AG04450 (cell line): ENCODE data around the gene KCNK7. TPM values are rescaled to one million over a fixed set of nuclear protein-coding genes. Genes with fewer than 3 reads are reported as not detected.

ENCODE experiments used
- CTCF ChIA-PET: fragments of 300-600, 350-600 bp; formaldehyde crosslinking; extraction: SDS; loops from one replicate; lab custom pipeline; 2022; ENCODE audit warnings: antibody characterized with exemption, inconsistent platforms; lab: Charles Lee
- POLR2A ChIA-PET: fragments of 350-600 bp; formaldehyde crosslinking; extraction: SDS; loops from one replicate; lab custom pipeline; 2021; ENCODE audit warnings: antibody characterized with exemption, inconsistent platforms; lab: Yijun Ruan, JAX
- DNase-seq: peaks from one replicate; pipeline ENCODE4 v3.0.0-alpha.2; 2011; ENCODE audit warnings: low read depth, low spot score
- H3K27ac ChIP-seq: one replicate; pipeline ENCODE4 v1.5.1; 2012; ENCODE audit warnings: low read depth, low read length, control low read depth
- H3K27me3 ChIP-seq: one replicate; pipeline ENCODE4 v1.6.0; 2012; ENCODE audit warnings: low read length; ENCODE audit not compliant: control insufficient read depth, insufficient read depth
- H3K4me3 ChIP-seq: 2 replicates; pipeline ENCODE4 v1.5.1; 2011; ENCODE audit warnings: mild to moderate bottlenecking, low read depth, low read length, control low read depth
- H3K9me3 ChIP-seq: 2 replicates; pipeline ENCODE4 v1.5.1; 2012; ENCODE audit warnings: low read length; ENCODE audit not compliant: control insufficient read depth, insufficient read depth
- polyA plus RNA-seq: library from polyadenylated mRNA; depleted of rRNA; stranded (reverse); fragments of >200 nt; gene quantifications from 2 replicates; pipeline ENCODE4 v1.2.3, GENCODE V29; 2011
- TF ChIP-seq, protein P1 (sequence below): IDR thresholded peaks from 2 replicates; pipeline ENCODE4 v1.5.1; 2011; ENCODE audit warnings: low read depth, low read length, control low read depth, inconsistent platforms

KCNK7 gene
- polyA plus RNA-seq, 1 experiment, result not detected

DNA sequence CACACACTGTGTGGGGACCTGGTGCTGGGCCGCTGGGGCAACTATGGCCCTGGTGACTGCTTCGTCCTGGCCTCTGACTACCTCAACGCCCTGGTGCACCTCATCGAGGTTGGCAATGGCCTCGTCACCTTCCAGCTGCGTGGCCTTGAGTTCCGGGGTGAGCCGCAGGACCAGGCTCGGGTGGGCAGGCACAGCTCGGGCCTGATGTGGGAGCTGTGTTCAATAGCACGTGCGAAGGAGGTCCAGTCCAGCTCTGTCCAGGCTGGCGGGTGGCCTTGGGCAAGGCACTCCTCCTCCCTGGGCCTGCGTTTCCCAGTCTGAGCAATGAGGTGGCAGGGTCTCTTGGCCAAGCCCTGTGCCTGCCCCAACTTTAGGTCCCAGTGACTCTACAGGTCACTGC lies 34.0 kb upstream of the KCNK7 start:
- Histone ChIP-seq H3K27ac (no peak overlapping the region), H3K4me3 (no peak overlapping the region), H3K9me3 (no peaks in the 10 kb centered on the region; the same call in 1 of the 2 replicates), H3K27me3 (no peaks in the 10 kb centered on the region)
- CTCF ChIA-PET, result no interaction called here
- POLR2A ChIA-PET, result no interaction called here
- no peak for DNase-seq
- TF ChIP-seq, protein P1, sequence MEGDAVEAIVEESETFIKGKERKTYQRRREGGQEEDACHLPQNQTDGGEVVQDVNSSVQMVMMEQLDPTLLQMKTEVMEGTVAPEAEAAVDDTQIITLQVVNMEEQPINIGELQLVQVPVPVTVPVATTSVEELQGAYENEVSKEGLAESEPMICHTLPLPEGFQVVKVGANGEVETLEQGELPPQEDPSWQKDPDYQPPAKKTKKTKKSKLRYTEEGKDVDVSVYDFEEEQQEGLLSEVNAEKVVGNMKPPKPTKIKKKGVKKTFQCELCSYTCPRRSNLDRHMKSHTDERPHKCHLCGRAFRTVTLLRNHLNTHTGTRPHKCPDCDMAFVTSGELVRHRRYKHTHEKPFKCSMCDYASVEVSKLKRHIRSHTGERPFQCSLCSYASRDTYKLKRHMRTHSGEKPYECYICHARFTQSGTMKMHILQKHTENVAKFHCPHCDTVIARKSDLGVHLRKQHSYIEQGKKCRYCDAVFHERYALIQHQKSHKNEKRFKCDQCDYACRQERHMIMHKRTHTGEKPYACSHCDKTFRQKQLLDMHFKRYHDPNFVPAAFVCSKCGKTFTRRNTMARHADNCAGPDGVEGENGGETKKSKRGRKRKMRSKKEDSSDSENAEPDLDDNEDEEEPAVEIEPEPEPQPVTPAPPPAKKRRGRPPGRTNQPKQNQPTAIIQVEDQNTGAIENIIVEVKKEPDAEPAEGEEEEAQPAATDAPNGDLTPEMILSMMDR, result no peak

DNA sequence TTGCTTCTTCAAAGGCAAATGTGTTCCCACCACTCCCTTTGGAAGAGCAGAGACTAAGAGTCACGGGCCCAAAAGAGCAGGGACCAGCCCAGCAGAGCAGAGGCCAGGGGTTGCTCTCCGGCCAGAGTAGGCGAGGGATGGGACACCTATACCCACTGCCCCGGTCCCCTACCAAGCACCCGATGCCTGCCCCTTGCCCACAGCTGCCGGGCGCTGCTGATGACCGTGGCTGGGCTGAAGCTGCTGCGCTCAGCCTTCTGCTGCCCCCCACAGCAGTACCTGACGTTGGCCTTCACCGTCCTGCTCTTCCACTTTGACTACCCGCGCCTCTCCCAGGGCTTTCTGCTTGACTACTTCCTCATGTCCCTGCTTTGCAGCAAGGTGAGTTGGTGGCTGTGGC lies 31.6 kb upstream of the KCNK7 start:
- CTCF ChIA-PET, result interaction anchor here (0.5 to 1.2 kb wide), 3 partner anchors 12 to 261 kb away, joined by 3 to 6 read pairs (median 3); partner anchors contain the start of gene FIBP
- POLR2A ChIA-PET, result no interaction called here
- TF ChIP-seq, protein P1, result no peak

DNA sequence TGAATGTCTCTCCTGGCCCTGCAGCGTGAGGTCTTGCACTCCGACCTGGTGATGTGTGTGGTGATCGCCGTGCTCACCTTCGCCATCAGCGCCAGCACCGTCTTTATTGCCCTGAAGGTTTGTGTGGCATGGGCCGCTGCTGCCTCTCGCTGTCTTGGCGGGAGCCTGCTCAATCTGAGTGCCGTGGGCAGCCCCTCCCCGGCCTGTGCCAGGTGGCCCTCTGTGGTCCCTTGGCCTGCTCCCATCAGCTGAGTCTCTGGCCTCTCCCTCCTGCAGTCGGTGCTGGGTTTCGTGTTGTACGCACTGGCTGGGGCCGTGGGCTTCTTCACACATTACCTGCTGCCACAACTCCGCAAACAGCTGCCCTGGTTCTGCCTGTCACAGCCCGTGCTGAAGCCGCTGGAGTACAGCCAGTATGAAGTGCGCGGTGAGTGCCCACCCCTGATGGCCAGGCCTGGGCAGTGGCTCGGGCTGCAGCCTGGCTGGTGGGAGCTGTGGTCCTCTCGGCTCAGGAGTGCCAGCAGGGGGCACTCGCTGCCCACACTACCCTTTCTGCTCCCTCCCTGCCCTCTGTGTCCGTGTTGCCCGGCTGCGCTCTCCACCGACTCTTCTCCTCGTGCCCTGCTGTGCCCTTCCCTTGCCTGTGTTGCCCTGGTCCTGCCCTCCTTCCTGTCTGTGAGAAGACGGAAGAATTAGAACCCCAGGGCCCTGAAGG lies 30.2 kb upstream of the KCNK7 start:
- ChIA-PET POLR2A (no interaction called here), CTCF (interaction anchor here (0.9 to 1.2 kb wide), 2 partner anchors 11 to 12 kb away, joined by 3 read pairs; no protein-coding TSS in a partner anchor)

More for the DNA sequence above, 31.6 kb upstream of the KCNK7 start:
- H3K9me3 ChIP-seq, result no peaks in the 10 kb centered on the region; the same call in 1 of the 2 replicates
- DNase-seq, result no peak
- no peak overlapping the region for H3K27ac ChIP-seq
- no peaks in the 10 kb centered on the region for H3K27me3 ChIP-seq
- H3K4me3 ChIP-seq, result no peak overlapping the region

DNA sequence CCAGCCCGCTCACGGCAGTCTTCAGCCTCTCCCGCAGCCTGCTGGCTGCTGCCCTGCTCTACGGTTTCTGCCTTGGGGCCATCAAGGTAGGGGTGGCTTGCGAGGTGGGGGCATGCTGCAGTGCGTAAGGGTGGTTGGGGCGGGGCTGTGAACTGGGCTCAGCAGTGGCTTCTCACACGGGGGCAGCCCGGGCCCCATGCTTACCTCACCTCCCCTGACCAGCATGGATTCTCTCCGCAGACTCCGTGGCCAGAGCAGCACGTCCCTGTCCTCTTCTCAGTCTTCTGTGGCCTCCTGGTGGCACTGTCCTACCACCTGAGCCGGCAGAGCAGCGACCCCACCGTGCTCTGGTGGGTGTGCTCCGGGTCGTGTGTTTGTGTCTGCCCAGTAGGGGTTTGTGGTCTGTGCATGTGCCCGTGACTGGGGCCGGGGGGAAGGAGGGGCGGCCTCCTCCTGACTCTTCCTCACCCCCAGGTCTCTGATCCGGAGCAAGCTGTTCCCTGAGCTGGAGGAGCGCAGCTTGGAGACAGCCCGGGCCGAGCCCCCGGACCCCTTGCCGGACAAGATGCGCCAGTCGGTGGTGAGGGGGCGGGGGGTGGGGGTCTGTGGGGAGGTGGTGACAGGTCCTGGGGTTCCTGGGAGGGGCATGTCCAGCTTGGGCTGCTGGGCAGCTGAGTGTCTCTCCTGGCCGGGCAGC lies 29.5 kb upstream of the KCNK7 start:
- TF ChIP-seq, protein P1, result no peak
- Histone ChIP-seq H3K27ac (no peak overlapping the region), H3K9me3 (no peaks in the 10 kb centered on the region; the same call in 1 of the 2 replicates), H3K27me3 (no peaks in the 10 kb centered on the region), H3K4me3 (no peak overlapping the region)
- ChIA-PET POLR2A (no interaction called here), CTCF (interaction anchor here (0.9 kb wide), 1 partner anchor 12 kb away, joined by 3 read pairs; no protein-coding TSS in a partner anchor)
- DNase-seq, result no peak

More for the DNA sequence above, 30.2 kb upstream of the KCNK7 start:
- no peaks in the 10 kb centered on the region for H3K27me3 ChIP-seq
- H3K4me3 ChIP-seq, result no peak overlapping the region
- TF ChIP-seq, protein P1, result peak; percentile 45
- H3K9me3 ChIP-seq, result no peaks in the 10 kb centered on the region; the same call in 1 of the 2 replicates
- no peak overlapping the region for H3K27ac ChIP-seq
- DNase-seq, result no peak
